Activated T-cell treated with anti-CD3 and anti-CD28 coated beads for 4 hours (primary cell): ENCODE results near the gene NT5C1B.

Experiments
- DNase-seq: peaks from one replicate; pipeline ENCODE4 v3.0.0-alpha.2; 2020

NT5C1B gene

GRCh38 chr2:18514526-18515461 lies 74.6 kb downstream of the NT5C1B start:
- DNase-seq = no peak
